WTC11 (cell line): Measurements from ENCODE around the gene ATP1B3. TPM values are rescaled to one million over a fixed set of nuclear protein-coding genes. Genes with fewer than 3 reads are reported as not detected.

Experiments
- ATAC-seq: fragments of 200-7000 bp; cut with Tn5 transposase; 2 replicates; pipeline ENCODE4 v1.10.0; 2021; ENCODE audit warnings: mild to moderate bottlenecking, moderate library complexity
- CTCF ChIA-PET: fragments of 300-600 bp; sonication (Branson Sonifier 250); formaldehyde crosslinking; loops from one replicate; lab custom pipeline; 2021; ENCODE audit warnings: antibody characterized with exemption; lab: Charles Lee
- POLR2A ChIA-PET: fragments of 350-600 bp; sonication (Branson Sonifier 250); formaldehyde crosslinking; loops from one replicate; lab custom pipeline; 2021; ENCODE audit warnings: antibody characterized with exemption; lab: Charles Lee
- DNase-seq: peaks from one replicate; pipeline ENCODE4 v3.0.0; 2021; ENCODE audit warnings: low spot score
- H3K27ac Mint-ChIP-seq: 2 replicates; pipeline ENCODE4 v1.8.0; 2021; ENCODE audit warnings: mixed read lengths
- H3K27me3 Mint-ChIP-seq: 2 replicates; pipeline ENCODE4 v1.8.0; 2021; ENCODE audit warnings: low read depth, mild to moderate bottlenecking, moderate library complexity, mixed read lengths
- H3K36me3 Mint-ChIP-seq: 2 replicates; pipeline ENCODE4 v1.8.0; 2021; ENCODE audit warnings: mixed read lengths
- H3K4me1 Mint-ChIP-seq: 2 replicates; pipeline ENCODE4 v1.8.0; 2022; ENCODE audit warnings: mixed read lengths
- H3K4me3 Mint-ChIP-seq: 2 replicates; pipeline ENCODE4 v1.8.0; 2021; ENCODE audit warnings: mild to moderate bottlenecking, moderate library complexity, mixed read lengths
- H3K9me3 Mint-ChIP-seq: 2 replicates; pipeline ENCODE4 v1.8.0; 2021; ENCODE audit warnings: mixed read lengths
- E2F1 ChIP-seq: sonication (generic); formaldehyde crosslinking; IDR thresholded peaks from 2 replicates; pipeline ENCODE4 v1.8.0; 2022; ENCODE audit warnings: mild to moderate bottlenecking, missing genetic modification reagents
- E2F4 ChIP-seq: sonication (generic); formaldehyde crosslinking; IDR thresholded peaks from 2 replicates; pipeline ENCODE4 v1.8.1; 2022; ENCODE audit warnings: low read depth, mild to moderate bottlenecking, moderate library complexity, missing genetic modification reagents, borderline replicate concordance
- ETV6 ChIP-seq: sonication (generic); formaldehyde crosslinking; IDR thresholded peaks from 2 replicates; pipeline ENCODE4 v1.8.1; 2022; ENCODE audit warnings: mild to moderate bottlenecking, missing genetic modification reagents
- GABPB1 ChIP-seq: sonication (generic); formaldehyde crosslinking; IDR thresholded peaks from 2 replicates; pipeline ENCODE4 v1.8.1; 2023; ENCODE audit warnings: mild to moderate bottlenecking, missing genetic modification reagents
- GTF2I ChIP-seq: fragments of 250-450 bp; sonication (Bioruptor Pico); conservative IDR thresholded peaks from 2 replicates; pipeline ENCODE4 v1.4.0; 2021; ENCODE audit warnings: mild to moderate bottlenecking
- HMGXB4 ChIP-seq: sonication (generic); formaldehyde crosslinking; IDR thresholded peaks from 2 replicates; pipeline ENCODE4 v1.8.1; 2023; ENCODE audit warnings: mild to moderate bottlenecking, moderate library complexity, missing genetic modification reagents
- IRF2 ChIP-seq: sonication (generic); formaldehyde crosslinking; IDR thresholded peaks from 2 replicates; pipeline ENCODE4 v1.8.0; 2022; ENCODE audit warnings: low read depth, missing genetic modification reagents, borderline replicate concordance
- KAT7 ChIP-seq: sonication (generic); formaldehyde crosslinking; IDR thresholded peaks from 2 replicates; pipeline ENCODE4 v1.8.1; 2023; ENCODE audit warnings: missing genetic modification reagents, mild to moderate bottlenecking, borderline replicate concordance
- MAX ChIP-seq: sonication (generic); formaldehyde crosslinking; IDR thresholded peaks from 2 replicates; pipeline ENCODE4 v1.8.0; 2022; ENCODE audit warnings: mild to moderate bottlenecking, missing genetic modification reagents
- NFATC4 ChIP-seq: fragments of 250-450 bp; sonication (Bioruptor Pico); IDR thresholded peaks from 2 replicates; pipeline ENCODE4 v1.9.0; 2021; ENCODE audit warnings: mild to moderate bottlenecking
- NFE2L1 ChIP-seq: sonication (generic); formaldehyde crosslinking; IDR thresholded peaks from 2 replicates; pipeline ENCODE4 v1.8.1; 2023; ENCODE audit warnings: missing genetic modification reagents
- OVOL2 ChIP-seq: fragments of 250-450 bp; sonication (Bioruptor Pico); IDR thresholded peaks from 2 replicates; pipeline ENCODE4 v1.9.0; 2021; ENCODE audit warnings: mild to moderate bottlenecking, borderline replicate concordance
- TCF7 ChIP-seq: sonication (generic); formaldehyde crosslinking; IDR thresholded peaks from 2 replicates; pipeline ENCODE4 v1.8.0; 2022; ENCODE audit warnings: mild to moderate bottlenecking, low read depth, missing genetic modification reagents, moderate library complexity
- TEAD1 ChIP-seq: sonication (generic); formaldehyde crosslinking; IDR thresholded peaks from 2 replicates; pipeline ENCODE4 v1.8.0; 2022; ENCODE audit warnings: mild to moderate bottlenecking, missing genetic modification reagents
- ZBTB43 ChIP-seq: sonication (generic); formaldehyde crosslinking; IDR thresholded peaks from 2 replicates; pipeline ENCODE4 v1.8.1; 2023; ENCODE audit warnings: mild to moderate bottlenecking, missing genetic modification reagents
- ZNF232 ChIP-seq: sonication (generic); formaldehyde crosslinking; IDR thresholded peaks from 2 replicates; pipeline ENCODE4 v1.8.0; 2022; ENCODE audit warnings: mild to moderate bottlenecking, missing genetic modification reagents
- ZNF263 ChIP-seq: sonication (generic); formaldehyde crosslinking; IDR thresholded peaks from 2 replicates; pipeline ENCODE4 v1.8.1; 2022; ENCODE audit warnings: low read depth, mild to moderate bottlenecking, moderate library complexity, missing genetic modification reagents
- ZNF416 ChIP-seq: fragments of 250-450 bp; sonication (Bioruptor Pico); IDR thresholded peaks from 2 replicates; pipeline ENCODE4 v1.9.0; 2021; ENCODE audit warnings: mild to moderate bottlenecking, inconsistent platforms
- ZNF423 ChIP-seq: fragments of 250-450 bp; sonication (Bioruptor Pico); IDR thresholded peaks from 2 replicates; pipeline ENCODE4 v2.1.2; 2022; ENCODE audit warnings: mild to moderate bottlenecking, moderate library complexity
- total RNA-seq: library from RNA; stranded (reverse); gene quantifications from 3 replicates; pipeline ENCODE4 v1.2.3, GENCODE V29; 2021
- TF ChIP-seq, protein P1 (sequence below): sonication (generic); formaldehyde crosslinking; IDR thresholded peaks from 2 replicates; pipeline ENCODE4 v1.8.1; 2023; ENCODE audit warnings: mild to moderate bottlenecking, missing genetic modification reagents, moderate library complexity
- TF ChIP-seq, protein P2 (sequence below): sonication (generic); formaldehyde crosslinking; conservative IDR thresholded peaks from 2 replicates; pipeline ENCODE4 v1.8.1; 2023; ENCODE audit warnings: mild to moderate bottlenecking, low read depth, missing genetic modification reagents, moderate library complexity
- TF ChIP-seq, protein P3 (sequence below): sonication (generic); formaldehyde crosslinking; IDR thresholded peaks from 2 replicates; pipeline ENCODE4 v1.8.1; 2023; ENCODE audit warnings: mild to moderate bottlenecking, missing genetic modification reagents, moderate library complexity

Gene ATP1B3
- total RNA-seq, 1 experiment from 2014 or later = 189 TPM

DNA sequence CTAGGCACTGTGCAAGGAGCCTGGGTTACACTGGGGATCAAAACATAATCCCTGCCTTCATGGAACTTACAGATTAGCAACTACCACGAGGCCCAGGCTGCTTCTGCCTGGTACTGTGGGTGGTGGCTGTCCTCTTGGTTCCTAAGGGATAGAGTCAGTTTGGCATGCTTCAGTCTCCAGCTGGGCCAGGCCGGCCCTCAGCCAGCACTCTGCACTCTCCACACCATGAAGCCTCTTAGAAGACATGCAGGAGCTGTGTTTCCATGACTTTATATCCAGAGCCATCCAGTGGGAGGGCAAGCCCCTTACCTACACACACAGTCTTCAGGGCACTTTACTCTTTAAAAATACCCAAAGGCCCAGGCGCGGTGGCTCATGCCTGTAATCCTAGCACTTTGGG is 54.4 kb downstream of the ATP1B3 start:
- ATAC-seq = no peak
- ChIA-PET CTCF (interaction anchor here (0.9 kb wide), 1 partner anchor 286 kb away, joined by 3 read pairs; no protein-coding TSS in a partner anchor), POLR2A (no interaction called here)
- H3K36me3 Mint-ChIP-seq = peaks cover 10% of the 10 kb centered on the region
- H3K4me3 Mint-ChIP-seq = no peak overlapping the region
- no peaks in the 10 kb centered on the region; the same call in 1 of the 2 replicates for H3K27me3 Mint-ChIP-seq
- no peak for DNase-seq
- H3K4me1 Mint-ChIP-seq = peaks cover 8% of the 10 kb centered on the region
- no peaks in the 10 kb centered on the region for H3K9me3 Mint-ChIP-seq
- TF ChIP-seq ZBTB43 (no peak), HMGXB4 (no peak), IRF2 (no peak), KAT7 (CRISPR knock-in tag) (no peak), ETV6 (CRISPR knock-in tag) (no peak), ZNF263 (no peak), ZNF232 (CRISPR knock-in tag) (no peak), OVOL2 (CRISPR knock-in tag) (no peak), TCF7 (CRISPR knock-in tag) (no peak), GABPB1 (CRISPR knock-in tag) (no peak)
- TF ChIP-seq, protein P1, sequence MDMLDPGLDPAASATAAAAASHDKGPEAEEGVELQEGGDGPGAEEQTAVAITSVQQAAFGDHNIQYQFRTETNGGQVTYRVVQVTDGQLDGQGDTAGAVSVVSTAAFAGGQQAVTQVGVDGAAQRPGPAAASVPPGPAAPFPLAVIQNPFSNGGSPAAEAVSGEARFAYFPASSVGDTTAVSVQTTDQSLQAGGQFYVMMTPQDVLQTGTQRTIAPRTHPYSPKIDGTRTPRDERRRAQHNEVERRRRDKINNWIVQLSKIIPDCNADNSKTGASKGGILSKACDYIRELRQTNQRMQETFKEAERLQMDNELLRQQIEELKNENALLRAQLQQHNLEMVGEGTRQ (CRISPR knock-in tag) = no peak
- H3K27ac Mint-ChIP-seq = no peak overlapping the region

DNA sequence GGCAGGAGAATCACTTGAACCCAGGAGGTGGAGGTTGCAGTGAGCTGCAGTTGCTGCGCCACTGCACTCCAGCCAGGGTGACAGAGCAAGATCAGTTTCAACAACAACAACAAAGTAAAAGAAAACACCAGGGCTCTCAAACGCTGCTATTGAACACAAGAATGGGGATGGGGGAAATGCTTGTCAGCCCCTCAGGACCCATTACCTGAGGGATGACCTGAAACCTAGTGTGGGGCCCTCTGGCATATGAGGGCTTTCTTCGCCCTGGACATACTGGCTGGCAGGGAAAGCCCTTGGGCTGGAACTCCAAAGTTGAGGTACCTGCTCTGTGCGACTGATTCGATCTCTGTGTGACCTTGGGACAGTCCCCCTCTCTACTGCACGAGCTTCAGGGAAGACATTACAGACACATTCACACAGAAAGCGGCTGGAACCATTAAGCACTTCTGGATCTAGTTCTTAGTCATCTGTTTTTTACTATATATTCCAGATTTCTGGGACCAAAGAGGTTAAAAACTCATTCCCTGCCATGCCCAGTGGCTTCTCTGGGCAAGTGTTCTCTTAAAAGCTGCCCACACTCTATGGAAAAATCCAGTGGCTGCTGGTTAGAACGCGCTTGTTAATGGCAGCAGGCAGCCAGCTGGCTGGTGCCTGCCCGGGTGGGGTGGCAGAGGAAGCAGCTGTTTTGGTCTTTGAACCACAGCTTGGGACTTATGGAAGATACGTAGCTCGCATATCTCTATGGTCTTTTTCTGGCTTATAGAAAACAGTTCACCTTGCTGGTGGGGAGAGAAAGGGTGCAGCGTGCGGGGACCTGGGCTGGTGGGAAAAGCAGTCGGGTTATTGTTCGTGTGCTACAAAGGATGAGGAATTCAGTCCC is 57.2 kb downstream of the ATP1B3 start:
- Mint-ChIP-seq H3K4me3 (no peak overlapping the region), H3K27me3 (no peaks in the 10 kb centered on the region; the same call in 1 of the 2 replicates)

More for the DNA sequence above, 57.2 kb downstream of the ATP1B3 start:
- no peak for TF ChIP-seq NFE2L1
- TF ChIP-seq ZBTB43 = no peak
- TF ChIP-seq, protein P2, sequence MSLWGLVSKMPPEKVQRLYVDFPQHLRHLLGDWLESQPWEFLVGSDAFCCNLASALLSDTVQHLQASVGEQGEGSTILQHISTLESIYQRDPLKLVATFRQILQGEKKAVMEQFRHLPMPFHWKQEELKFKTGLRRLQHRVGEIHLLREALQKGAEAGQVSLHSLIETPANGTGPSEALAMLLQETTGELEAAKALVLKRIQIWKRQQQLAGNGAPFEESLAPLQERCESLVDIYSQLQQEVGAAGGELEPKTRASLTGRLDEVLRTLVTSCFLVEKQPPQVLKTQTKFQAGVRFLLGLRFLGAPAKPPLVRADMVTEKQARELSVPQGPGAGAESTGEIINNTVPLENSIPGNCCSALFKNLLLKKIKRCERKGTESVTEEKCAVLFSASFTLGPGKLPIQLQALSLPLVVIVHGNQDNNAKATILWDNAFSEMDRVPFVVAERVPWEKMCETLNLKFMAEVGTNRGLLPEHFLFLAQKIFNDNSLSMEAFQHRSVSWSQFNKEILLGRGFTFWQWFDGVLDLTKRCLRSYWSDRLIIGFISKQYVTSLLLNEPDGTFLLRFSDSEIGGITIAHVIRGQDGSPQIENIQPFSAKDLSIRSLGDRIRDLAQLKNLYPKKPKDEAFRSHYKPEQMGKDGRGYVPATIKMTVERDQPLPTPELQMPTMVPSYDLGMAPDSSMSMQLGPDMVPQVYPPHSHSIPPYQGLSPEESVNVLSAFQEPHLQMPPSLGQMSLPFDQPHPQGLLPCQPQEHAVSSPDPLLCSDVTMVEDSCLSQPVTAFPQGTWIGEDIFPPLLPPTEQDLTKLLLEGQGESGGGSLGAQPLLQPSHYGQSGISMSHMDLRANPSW = no peak
- no peak for TF ChIP-seq ZNF416
- TF ChIP-seq GTF2I (CRISPR knock-in tag) = no peak
- TF ChIP-seq MAX (CRISPR knock-in tag) = no peak
- TF ChIP-seq NFATC4 (CRISPR knock-in tag) = no peak
- TF ChIP-seq E2F4 (CRISPR knock-in tag) = no peak
- no peak for TF ChIP-seq TEAD1 (CRISPR knock-in tag)
- TF ChIP-seq E2F1 (CRISPR knock-in tag) = no peak
- TF ChIP-seq IRF2 = no peak
- TF ChIP-seq ZNF423 = no peak
- TF ChIP-seq, protein P3, sequence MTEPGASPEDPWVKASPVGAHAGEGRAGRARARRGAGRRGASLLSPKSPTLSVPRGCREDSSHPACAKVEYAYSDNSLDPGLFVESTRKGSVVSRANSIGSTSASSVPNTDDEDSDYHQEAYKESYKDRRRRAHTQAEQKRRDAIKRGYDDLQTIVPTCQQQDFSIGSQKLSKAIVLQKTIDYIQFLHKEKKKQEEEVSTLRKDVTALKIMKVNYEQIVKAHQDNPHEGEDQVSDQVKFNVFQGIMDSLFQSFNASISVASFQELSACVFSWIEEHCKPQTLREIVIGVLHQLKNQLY (CRISPR knock-in tag) = no peak
- no peak for ATAC-seq
- CTCF ChIA-PET = interaction anchor here (0.6 kb wide), 1 partner anchor 63 kb away, joined by 3 read pairs; no protein-coding TSS in a partner anchor
- Mint-ChIP-seq H3K36me3 (no peaks in the 10 kb centered on the region), H3K9me3 (no peaks in the 10 kb centered on the region), H3K4me1 (peaks cover 7% of the 10 kb centered on the region), H3K27ac (0 out of 2 replicates have a peak overlapping the region, but pooled peaks have one; percentile 26)
- DNase-seq = no peak
- POLR2A ChIA-PET = no interaction called here
